Panc1 (cell line): ENCODE data around the gene CLDN4.

Experiments
- CTCF ChIP-seq: fragments of 450-650 bp; IDR thresholded peaks from 2 replicates; pipeline ENCODE4 v1.5.1; 2017; ENCODE audit warnings: mild to moderate bottlenecking
- POLR2AphosphoS5 ChIP-seq: IDR thresholded peaks from 2 replicates; pipeline ENCODE4 v1.6.1; 2012; ENCODE audit warnings: mild to moderate bottlenecking, low read depth, low read length, moderate library complexity

- no peak for TF ChIP-seq CTCF
- TF ChIP-seq POLR2AphosphoS5 = no peak
Measured at GRCh38 chr7:73872056-73872908, 41.5 kb downstream of the CLDN4 start.
